Mucosa of stomach (tissue), 1 donor: ENCODE measurements around the gene PDIA2.

ENCODE experiments used
- H3K27me3 ChIP-seq: one replicate; pipeline ENCODE4 v1.7.0; 2013; ENCODE audit warnings: mild to moderate bottlenecking, low read length; ENCODE audit not compliant: control insufficient read depth, insufficient read depth
- H3K36me3 ChIP-seq: one replicate; pipeline ENCODE4 v1.7.0; 2013; ENCODE audit warnings: low read length; ENCODE audit not compliant: control insufficient read depth, insufficient read depth
- H3K4me1 ChIP-seq: one replicate; pipeline ENCODE4 v1.7.0; 2013; ENCODE audit warnings: mild to moderate bottlenecking, low read length; ENCODE audit not compliant: control insufficient read depth, insufficient read depth
- H3K4me3 ChIP-seq: one replicate; pipeline ENCODE4 v1.7.0; 2013; ENCODE audit warnings: low read length
- H3K9ac ChIP-seq: one replicate; pipeline ENCODE4 v1.7.0; 2013; ENCODE audit warnings: mild to moderate bottlenecking, low read length, moderate library complexity
- H3K9me3 ChIP-seq: one replicate; pipeline ENCODE4 v1.7.0; 2013; ENCODE audit warnings: mild to moderate bottlenecking, low read length, moderate library complexity; ENCODE audit not compliant: control insufficient read depth
- donor health status: Pancreatic carcinoma.

PDIA2 gene

GRCh38 chr16:285146-286055, 2.4 kb downstream of the PDIA2 start:
- H3K36me3 ChIP-seq: peaks cover 5% of the 10 kb centered on the region

GRCh38 chr16:286491-287297, 3.7 kb downstream of the PDIA2 start:
- Histone ChIP-seq H3K9me3 (no peaks in the 10 kb centered on the region), H3K36me3 (peaks cover 7% of the 10 kb centered on the region), H3K9ac (no peak overlapping the region), H3K4me1 (peaks cover 12% of the 10 kb centered on the region), H3K27me3 (peaks cover 3% of the 10 kb centered on the region), H3K4me3 (no peak overlapping the region)

More at GRCh38 chr16:285146-286055, 2.4 kb downstream of the PDIA2 start:
- Histone ChIP-seq H3K9me3 (no peaks in the 10 kb centered on the region), H3K27me3 (peaks cover 14% of the 10 kb centered on the region), H3K9ac (no peak overlapping the region), H3K4me3 (no peak overlapping the region), H3K4me1 (peaks cover 18% of the 10 kb centered on the region)

GRCh38 chr16:287298-287811, 4.4 kb downstream of the PDIA2 start:
- Histone ChIP-seq H3K9ac (peak overlapping the region; percentile 15), H3K4me1 (peaks cover 12% of the 10 kb centered on the region), H3K27me3 (no peaks in the 10 kb centered on the region), H3K36me3 (peaks cover 7% of the 10 kb centered on the region), H3K4me3 (no peak overlapping the region), H3K9me3 (no peaks in the 10 kb centered on the region)

- peaks cover 7% of the 10 kb centered on the region for H3K36me3 ChIP-seq
Measured at GRCh38 chr16:287981-288920, 5.3 kb downstream of the PDIA2 start.

GRCh38 chr16:289395-289997, 6.5 kb downstream of the PDIA2 start:
- no peak overlapping the region for H3K4me3 ChIP-seq
- no peaks in the 10 kb centered on the region for H3K27me3 ChIP-seq
- H3K36me3 ChIP-seq: peaks cover 7% of the 10 kb centered on the region
- H3K9ac ChIP-seq: no peak overlapping the region
- H3K9me3 ChIP-seq: no peaks in the 10 kb centered on the region
- H3K4me1 ChIP-seq: peaks cover 5% of the 10 kb centered on the region

More at GRCh38 chr16:287981-288920, 5.3 kb downstream of the PDIA2 start:
- H3K27me3 ChIP-seq: no peaks in the 10 kb centered on the region
- H3K4me3 ChIP-seq: no peak overlapping the region
- peaks cover 6% of the 10 kb centered on the region for H3K4me1 ChIP-seq
- H3K9me3 ChIP-seq: no peaks in the 10 kb centered on the region
- no peak overlapping the region for H3K9ac ChIP-seq

- Histone ChIP-seq H3K36me3 (peaks cover 7% of the 10 kb centered on the region), H3K4me1 (peaks cover 5% of the 10 kb centered on the region)
Measured at GRCh38 chr16:290015-290680, 7.2 kb downstream of the PDIA2 start.

GRCh38 chr16:290681-291405, 7.9 kb downstream of the PDIA2 start:
- Histone ChIP-seq H3K4me3 (no peak overlapping the region), H3K9ac (no peak overlapping the region), H3K4me1 (peaks cover 5% of the 10 kb centered on the region), H3K27me3 (no peaks in the 10 kb centered on the region), H3K9me3 (no peaks in the 10 kb centered on the region), H3K36me3 (peaks cover 7% of the 10 kb centered on the region)

More at GRCh38 chr16:290015-290680, 7.2 kb downstream of the PDIA2 start:
- no peaks in the 10 kb centered on the region for H3K9me3 ChIP-seq
- no peak overlapping the region for H3K4me3 ChIP-seq
- no peaks in the 10 kb centered on the region for H3K27me3 ChIP-seq
- H3K9ac ChIP-seq: no peak overlapping the region

- H3K4me1 ChIP-seq: peaks cover 5% of the 10 kb centered on the region
- H3K27me3 ChIP-seq: no peaks in the 10 kb centered on the region
- no peaks in the 10 kb centered on the region for H3K9me3 ChIP-seq
- H3K36me3 ChIP-seq: peaks cover 7% of the 10 kb centered on the region
- no peak overlapping the region for H3K9ac ChIP-seq
- H3K4me3 ChIP-seq: no peak overlapping the region
Measured at GRCh38 chr16:291539-291938, 8.6 kb downstream of the PDIA2 start.

GRCh38 chr16:293043-293775, 10.2 kb downstream of the PDIA2 start:
- no peak overlapping the region for H3K9ac ChIP-seq
- no peaks in the 10 kb centered on the region for H3K27me3 ChIP-seq
- peaks cover 7% of the 10 kb centered on the region for H3K36me3 ChIP-seq

GRCh38 chr16:296276-296675, 13.3 kb downstream of the PDIA2 start:
- Histone ChIP-seq H3K27me3 (no peaks in the 10 kb centered on the region), H3K9me3 (no peaks in the 10 kb centered on the region), H3K4me3 (no peak overlapping the region), H3K36me3 (no peaks in the 10 kb centered on the region), H3K4me1 (no peaks in the 10 kb centered on the region), H3K9ac (no peak overlapping the region)

More at GRCh38 chr16:293043-293775, 10.2 kb downstream of the PDIA2 start:
- H3K4me1 ChIP-seq: no peaks in the 10 kb centered on the region
- H3K4me3 ChIP-seq: no peak overlapping the region
- H3K9me3 ChIP-seq: no peaks in the 10 kb centered on the region
